GM21723 (cell line): Measurements from ENCODE around the gene UBASH3A.

Experiments
- ATAC-seq: cut with Tn5 transposase; IDR thresholded peaks from one replicate; pipeline ENCODE4 v1.9.1; 2021; ENCODE audit warnings: mild to moderate bottlenecking, moderate library complexity; ENCODE audit not compliant: unreplicated experiment

UBASH3A gene

GRCh38 chr21:42481169-42481568 lies 77.5 kb downstream of the UBASH3A start:
- no peak for ATAC-seq

GRCh38 chr21:42484966-42485365 lies 81.3 kb downstream of the UBASH3A start:
- no peak for ATAC-seq

GRCh38 chr21:42486072-42486471 lies 82.4 kb downstream of the UBASH3A start:
- no peak for ATAC-seq

GRCh38 chr21:42486531-42486930 lies 82.8 kb downstream of the UBASH3A start:
- no peak for ATAC-seq

GRCh38 chr21:42489006-42489563 lies 85.4 kb downstream of the UBASH3A start:
- ATAC-seq, result no peak

GRCh38 chr21:42489991-42490390 lies 86.3 kb downstream of the UBASH3A start:
- ATAC-seq, result no peak

GRCh38 chr21:42490720-42491119 lies 87.0 kb downstream of the UBASH3A start:
- ATAC-seq, result no peak

GRCh38 chr21:42491328-42491727 lies 87.6 kb downstream of the UBASH3A start:
- no peak for ATAC-seq

- no peak for ATAC-seq
These were observed 88.5 kb downstream of the UBASH3A start for GRCh38 chr21:42492201-42492600.

GRCh38 chr21:42493109-42494060 lies 89.7 kb downstream of the UBASH3A start:
- no peak for ATAC-seq

- no peak for ATAC-seq
These were observed 91.3 kb downstream of the UBASH3A start for GRCh38 chr21:42495027-42495426.

- peak; percentile 26 for ATAC-seq
These were observed 92.0 kb downstream of the UBASH3A start for GRCh38 chr21:42495765-42496119.

- peak; percentile 97 for ATAC-seq
These were observed 92.6 kb downstream of the UBASH3A start, which contains the start of gene RSPH1 for GRCh38 chr21:42496120-42496838. TSS of gene RSPH1 (minus strand) at chr21:42496224. CDS start at chr21:42496186, 38 bp downstream.

GRCh38 chr21:42496839-42497202 lies 93.1 kb downstream of the UBASH3A start:
- peak; percentile 4 for ATAC-seq
